SK-N-MC (cell line): ENCODE data around the gene TXNL4A.

ENCODE experiments used
- EZH2 ChIP-seq: fragments of 200-600 bp; sonication (generic); IDR thresholded peaks from one replicate; pipeline ENCODE4 v1.6.1; 2017; ENCODE audit warnings: antibody characterized with exemption
- POLR2AphosphoS5 ChIP-seq: IDR thresholded peaks from 2 replicates; pipeline ENCODE4 v1.6.1; 2012; ENCODE audit warnings: mild to moderate bottlenecking, low read depth, low read length, borderline replicate concordance

DNA sequence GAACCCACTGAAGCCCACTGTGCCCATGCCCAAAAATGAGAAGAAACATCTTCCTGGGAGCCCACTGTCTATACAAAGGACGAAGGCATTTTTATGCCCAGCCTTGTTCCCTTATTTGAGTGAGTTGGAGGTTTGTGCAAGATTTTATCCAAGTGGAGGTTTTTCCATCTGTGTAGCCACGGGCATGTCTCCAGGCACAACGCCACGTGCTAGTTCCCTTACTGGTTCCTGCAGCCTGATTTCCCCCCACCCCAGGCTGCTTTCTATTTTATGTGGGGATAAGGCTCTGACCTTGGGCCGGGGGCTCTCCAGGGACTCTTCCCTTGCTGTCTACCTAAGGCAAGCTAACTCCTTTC lies 22.2 kb upstream of the TXNL4A start:
- TF ChIP-seq POLR2AphosphoS5 = no peak
- TF ChIP-seq EZH2 = no peak
